GM12878 (cell line): ENCODE measurements around the gene CFAP157. TPM values are rescaled to one million over a fixed set of nuclear protein-coding genes. Genes with fewer than 3 reads are reported as not detected.

Experiments used
- MEF2B ChIP-seq: fragments of 450-650 bp; IDR thresholded peaks from 2 replicates; pipeline ENCODE4 v1.6.1; 2018; ENCODE audit warnings: mild to moderate bottlenecking, moderate library complexity; ENCODE audit not compliant: partially characterized antibody, poor library complexity, severe bottlenecking
- PAX8 ChIP-seq: fragments of 450-650 bp; IDR thresholded peaks from 2 replicates; pipeline ENCODE4 v1.6.1; 2017; ENCODE audit warnings: mild to moderate bottlenecking, moderate library complexity
- SREBF1 ChIP-seq: IDR thresholded peaks from 2 replicates; pipeline ENCODE4 v1.6.1; 2012; ENCODE audit warnings: mild to moderate bottlenecking, low read length
- polyA plus RNA-seq, 11 experiments: library from polyadenylated mRNA; depleted of rRNA in 4 of 11; unstranded in 6 of 11; stranded (reverse) in 5 of 11; fragments of >200 nt; fragmentation: Nextera tagmentation in 4 of 11; fragmentation: Illumina TruSeq in 1 of 11; extraction: Ambion mirVana in 4 of 11; extraction: Trizol in 1 of 11; gene quantifications; 1 replicate in 1 of 11; 2 replicates in 10 of 11; pipeline versions ENCODE4 v1.2.1 to v1.2.3, GENCODE V29; 2011 to 2016; ENCODE audit warnings: inconsistent platforms in 2 of 11, missing spikeins in 2 of 11, low read depth in 1 of 11
- total RNA-seq, 4 experiments: library from RNA; depleted of rRNA in 3 of 4; stranded (reverse); fragments of >200 nt in 3 of 4; fragmentation: Illumina TruSeq in 1 of 4; extraction: Trizol in 1 of 4; gene quantifications; 2 replicates each; pipeline versions ENCODE4 v1.2.1 to v1.2.3, GENCODE V29; 2013 to 2021
- TF ChIP-seq, protein P1 (sequence below): fragments of 450-650 bp; IDR thresholded peaks from 2 replicates; pipeline ENCODE4 v1.6.1; 2016; ENCODE audit warnings: mild to moderate bottlenecking
- TF ChIP-seq, protein P2 (sequence below): fragments of 450-650 bp; IDR thresholded peaks from 2 replicates; pipeline ENCODE4 v1.6.1; 2017; ENCODE audit warnings: low read depth, mild to moderate bottlenecking, moderate library complexity
- TF ChIP-seq, protein P3 (sequence below): fragments of 450-650 bp; conservative IDR thresholded peaks from 2 replicates; pipeline ENCODE4 v1.6.1; 2017; ENCODE audit warnings: mild to moderate bottlenecking, moderate library complexity
- TF ChIP-seq, protein P4 (sequence below): IDR thresholded peaks from 2 replicates; pipeline ENCODE4 v1.6.1; 2011; ENCODE audit warnings: borderline replicate concordance, low read depth, mild to moderate bottlenecking, moderate library complexity, mixed read lengths, low read length; ENCODE audit not compliant: insufficient read depth; ENCODE audit errors: extremely low read length

The CFAP157 gene
- total and polyA plus RNA-seq, 10 of the 15 experiments (the other 5 are each of a cell fraction or from before 2014, with no cell fraction given): 0.08 to 0.72 TPM; not detected in 8

DNA sequence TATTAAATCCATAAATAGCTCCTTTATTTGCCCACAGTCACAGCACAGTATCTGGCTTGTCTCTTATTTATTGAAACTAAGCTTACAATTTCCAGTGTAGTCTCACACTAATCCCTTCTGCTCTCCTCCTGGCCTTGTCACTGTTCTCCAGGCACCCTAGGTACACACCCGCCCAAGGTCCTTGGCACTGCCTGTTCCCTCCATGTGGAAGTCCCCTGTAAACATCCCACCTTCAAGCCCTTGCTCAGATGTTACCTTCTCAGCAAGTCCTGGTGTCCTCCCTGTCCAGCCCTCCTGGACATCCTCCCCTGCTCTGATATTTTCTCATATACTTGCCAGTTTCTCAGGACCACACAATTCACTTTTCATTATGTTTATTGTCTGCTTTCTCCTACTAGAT is 44.2 kb upstream of the CFAP157 start (continued):
- TF ChIP-seq, protein P1, sequence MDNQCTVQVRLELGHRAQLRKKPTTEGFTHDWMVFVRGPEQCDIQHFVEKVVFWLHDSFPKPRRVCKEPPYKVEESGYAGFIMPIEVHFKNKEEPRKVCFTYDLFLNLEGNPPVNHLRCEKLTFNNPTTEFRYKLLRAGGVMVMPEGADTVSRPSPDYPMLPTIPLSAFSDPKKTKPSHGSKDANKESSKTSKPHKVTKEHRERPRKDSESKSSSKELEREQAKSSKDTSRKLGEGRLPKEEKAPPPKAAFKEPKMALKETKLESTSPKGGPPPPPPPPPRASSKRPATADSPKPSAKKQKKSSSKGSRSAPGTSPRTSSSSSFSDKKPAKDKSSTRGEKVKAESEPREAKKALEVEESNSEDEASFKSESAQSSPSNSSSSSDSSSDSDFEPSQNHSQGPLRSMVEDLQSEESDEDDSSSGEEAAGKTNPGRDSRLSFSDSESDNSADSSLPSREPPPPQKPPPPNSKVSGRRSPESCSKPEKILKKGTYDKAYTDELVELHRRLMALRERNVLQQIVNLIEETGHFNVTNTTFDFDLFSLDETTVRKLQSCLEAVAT: no peak
- TF ChIP-seq SREBF1 (no peak), PAX8 (no peak), MEF2B (no peak)
- TF ChIP-seq, protein P2, sequence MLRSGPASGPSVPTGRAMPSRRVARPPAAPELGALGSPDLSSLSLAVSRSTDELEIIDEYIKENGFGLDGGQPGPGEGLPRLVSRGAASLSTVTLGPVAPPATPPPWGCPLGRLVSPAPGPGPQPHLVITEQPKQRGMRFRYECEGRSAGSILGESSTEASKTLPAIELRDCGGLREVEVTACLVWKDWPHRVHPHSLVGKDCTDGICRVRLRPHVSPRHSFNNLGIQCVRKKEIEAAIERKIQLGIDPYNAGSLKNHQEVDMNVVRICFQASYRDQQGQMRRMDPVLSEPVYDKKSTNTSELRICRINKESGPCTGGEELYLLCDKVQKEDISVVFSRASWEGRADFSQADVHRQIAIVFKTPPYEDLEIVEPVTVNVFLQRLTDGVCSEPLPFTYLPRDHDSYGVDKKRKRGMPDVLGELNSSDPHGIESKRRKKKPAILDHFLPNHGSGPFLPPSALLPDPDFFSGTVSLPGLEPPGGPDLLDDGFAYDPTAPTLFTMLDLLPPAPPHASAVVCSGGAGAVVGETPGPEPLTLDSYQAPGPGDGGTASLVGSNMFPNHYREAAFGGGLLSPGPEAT: no peak
- TF ChIP-seq, protein P3, sequence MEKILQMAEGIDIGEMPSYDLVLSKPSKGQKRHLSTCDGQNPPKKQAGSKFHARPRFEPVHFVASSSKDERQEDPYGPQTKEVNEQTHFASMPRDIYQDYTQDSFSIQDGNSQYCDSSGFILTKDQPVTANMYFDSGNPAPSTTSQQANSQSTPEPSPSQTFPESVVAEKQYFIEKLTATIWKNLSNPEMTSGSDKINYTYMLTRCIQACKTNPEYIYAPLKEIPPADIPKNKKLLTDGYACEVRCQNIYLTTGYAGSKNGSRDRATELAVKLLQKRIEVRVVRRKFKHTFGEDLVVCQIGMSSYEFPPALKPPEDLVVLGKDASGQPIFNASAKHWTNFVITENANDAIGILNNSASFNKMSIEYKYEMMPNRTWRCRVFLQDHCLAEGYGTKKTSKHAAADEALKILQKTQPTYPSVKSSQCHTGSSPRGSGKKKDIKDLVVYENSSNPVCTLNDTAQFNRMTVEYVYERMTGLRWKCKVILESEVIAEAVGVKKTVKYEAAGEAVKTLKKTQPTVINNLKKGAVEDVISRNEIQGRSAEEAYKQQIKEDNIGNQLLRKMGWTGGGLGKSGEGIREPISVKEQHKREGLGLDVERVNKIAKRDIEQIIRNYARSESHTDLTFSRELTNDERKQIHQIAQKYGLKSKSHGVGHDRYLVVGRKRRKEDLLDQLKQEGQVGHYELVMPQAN: no peak
- TF ChIP-seq, protein P4, sequence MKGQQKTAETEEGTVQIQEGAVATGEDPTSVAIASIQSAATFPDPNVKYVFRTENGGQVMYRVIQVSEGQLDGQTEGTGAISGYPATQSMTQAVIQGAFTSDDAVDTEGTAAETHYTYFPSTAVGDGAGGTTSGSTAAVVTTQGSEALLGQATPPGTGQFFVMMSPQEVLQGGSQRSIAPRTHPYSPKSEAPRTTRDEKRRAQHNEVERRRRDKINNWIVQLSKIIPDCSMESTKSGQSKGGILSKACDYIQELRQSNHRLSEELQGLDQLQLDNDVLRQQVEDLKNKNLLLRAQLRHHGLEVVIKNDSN: no peak
- TF ChIP-seq, all 136 proteins: peak for 0
